Astrocyte (in vitro differentiated cells and primary cell): ENCODE data around the gene ZNF462.

Experiments used
- CTCF ChIP-seq: IDR thresholded peaks from 2 replicates; pipeline ENCODE4 v1.5.1; 2011; ENCODE audit warnings: low read depth, mild to moderate bottlenecking, inconsistent platforms, low read length, moderate library complexity; ENCODE audit not compliant: insufficient read depth
- EZH2 ChIP-seq: IDR thresholded peaks from 2 replicates; pipeline ENCODE4 v1.6.1; 2012; ENCODE audit warnings: mild to moderate bottlenecking, low read length, inconsistent platforms; ENCODE audit not compliant: insufficient read depth

- TF ChIP-seq CTCF = no peak
- no peak for TF ChIP-seq EZH2
Observed at GRCh38 chr9:107049046-107049802, 186.3 kb downstream of the ZNF462 start.
